Mesenchymal stem cell (in vitro differentiated cells and primary cell): ENCODE results near the gene TAF6L. TPM values are rescaled to one million over a fixed set of nuclear protein-coding genes. Genes with fewer than 3 reads are reported as not detected.

Experiments
- DNase-seq: peaks from one replicate; pipeline ENCODE4 v3.0.0-alpha.2; 2013
- H2AFZ ChIP-seq: one replicate; pipeline ENCODE4 v1.6.1; 2013; ENCODE audit warnings: low read depth, mild to moderate bottlenecking, control low read depth, inconsistent platforms, low read length, moderate library complexity
- H2AK5ac ChIP-seq: 2 replicates; pipeline ENCODE4 v1.6.1; 2013; ENCODE audit warnings: low read length, moderate library complexity, mild to moderate bottlenecking, inconsistent platforms; ENCODE audit not compliant: severe bottlenecking
- H2BK120ac ChIP-seq: one replicate; pipeline ENCODE4 v1.6.1; 2013; ENCODE audit warnings: low read depth, mild to moderate bottlenecking, inconsistent platforms, low read length, moderate library complexity
- H2BK12ac ChIP-seq, 2 experiments: one replicate each; pipeline ENCODE4 v1.6.1; 2013; ENCODE audit warnings: inconsistent platforms in 2 of 2, low read length in 2 of 2, mild to moderate bottlenecking in 2 of 2, moderate library complexity in 2 of 2, control low read depth in 1 of 2
- H2BK15ac ChIP-seq: one replicate; pipeline ENCODE4 v1.6.1; 2013; ENCODE audit warnings: mild to moderate bottlenecking, low read depth, inconsistent platforms; ENCODE audit not compliant: poor library complexity, severe bottlenecking
- H2BK5ac ChIP-seq: 2 replicates; pipeline ENCODE4 v1.6.1; 2013; ENCODE audit warnings: low read depth, mild to moderate bottlenecking, low read length, control low read depth, inconsistent platforms; ENCODE audit not compliant: poor library complexity, severe bottlenecking
- H3K14ac ChIP-seq, 2 experiments: one replicate each; pipeline ENCODE4 v1.6.1; 2013; ENCODE audit warnings: inconsistent platforms in 2 of 2, low read length in 2 of 2, control low read depth in 1 of 2, mild to moderate bottlenecking in 1 of 2, moderate library complexity in 1 of 2
- H3K18ac ChIP-seq, 2 experiments: one replicate each; pipeline ENCODE4 v1.6.1; 2013; ENCODE audit warnings: inconsistent platforms in 2 of 2, low read length in 2 of 2, control low read depth in 1 of 2, low read depth in 1 of 2, mild to moderate bottlenecking in 1 of 2
- H3K23ac ChIP-seq, 2 experiments: one replicate each; pipeline ENCODE4 v1.6.1; 2013; ENCODE audit warnings: inconsistent platforms in 2 of 2, low read length in 2 of 2, mild to moderate bottlenecking in 2 of 2, moderate library complexity in 2 of 2, control low read depth in 1 of 2
- H3K27ac ChIP-seq: 2 replicates; pipeline ENCODE4 v1.5.1; 2013; ENCODE audit warnings: mild to moderate bottlenecking, moderate library complexity, low read length, control low read depth, inconsistent platforms; ENCODE audit not compliant: poor library complexity, severe bottlenecking
- H3K27me3 ChIP-seq, 2 experiments: 2 replicates each; pipeline versions ENCODE4 v1.6.1 to v1.7.0; 2013; ENCODE audit warnings: low read length in 2 of 2, mild to moderate bottlenecking in 2 of 2, moderate library complexity in 2 of 2, control low read depth in 1 of 2, inconsistent platforms in 1 of 2; ENCODE audit not compliant: control insufficient read depth in 1 of 2, insufficient read depth in 1 of 2
- H3K36me3 ChIP-seq, 2 experiments: 2 replicates each; pipeline versions ENCODE4 v1.6.1 to v1.7.0; 2013; ENCODE audit warnings: low read length in 2 of 2, control low read depth in 1 of 2, inconsistent platforms in 1 of 2, low read depth in 1 of 2, mild to moderate bottlenecking in 1 of 2; ENCODE audit not compliant: insufficient read depth in 2 of 2, control insufficient read depth in 1 of 2
- H3K4ac ChIP-seq, 2 experiments: one replicate each; pipeline ENCODE4 v1.6.1; 2013; ENCODE audit warnings: inconsistent platforms in 2 of 2, low read length in 2 of 2, mild to moderate bottlenecking in 2 of 2, moderate library complexity in 2 of 2, control low read depth in 1 of 2, low read depth in 1 of 2
- H3K4me1 ChIP-seq: 2 replicates; pipeline ENCODE4 v1.6.1; 2013; ENCODE audit warnings: low read depth, low read length, control low read depth; ENCODE audit not compliant: control insufficient read depth, insufficient read depth
- H3K4me2 ChIP-seq: 2 replicates; pipeline ENCODE4 v1.6.1; 2013; ENCODE audit warnings: low read length, mild to moderate bottlenecking, inconsistent platforms; ENCODE audit not compliant: poor library complexity, severe bottlenecking
- H3K4me3 ChIP-seq, 2 experiments: 2 replicates each; pipeline versions ENCODE4 v1.5.1 to v1.7.0; 2013; ENCODE audit warnings: low read length in 2 of 2, mild to moderate bottlenecking in 2 of 2, control low read depth in 1 of 2, low read depth in 1 of 2; ENCODE audit not compliant: insufficient read depth in 1 of 2
- H3K79me1 ChIP-seq: replicated peaks from 2 replicates; pipeline ENCODE4 v1.6.1; 2013; ENCODE audit warnings: mild to moderate bottlenecking, control low read depth, low read length, inconsistent platforms; ENCODE audit not compliant: poor library complexity, severe bottlenecking
- H3K9ac ChIP-seq: 2 replicates; pipeline ENCODE4 v1.7.0; 2013; ENCODE audit warnings: mild to moderate bottlenecking, low read length, moderate library complexity
- H3K9me3 ChIP-seq: 2 replicates; pipeline ENCODE4 v1.7.0; 2013; ENCODE audit warnings: mild to moderate bottlenecking, low read length; ENCODE audit not compliant: control insufficient read depth
- H4K8ac ChIP-seq: one replicate; pipeline ENCODE4 v1.6.1; 2013; ENCODE audit warnings: inconsistent platforms, mild to moderate bottlenecking, low read length, moderate library complexity
- H4K91ac ChIP-seq: one replicate; pipeline ENCODE4 v1.6.1; 2013; ENCODE audit warnings: mild to moderate bottlenecking, low read length, inconsistent platforms
- WGBS: methylation state at CpG from one replicate; pipeline ENCODE4 v1.1.7; 2013; ENCODE audit warnings: mixed read lengths; 5-methylcytosine and 5-hydroxymethylcytosine counted together
- small RNA-seq: library from polyadenylated mRNA; stranded (forward); fragments of <200 nt; extraction: miRNeasy Mini kit (QIAGEN cat#:217004); gene quantifications from one replicate; pipeline ENCODE3, GENCODE V24; 2013; ENCODE audit warnings: low read depth

Gene TAF6L

GRCh38 chr11:62835336-62835735, 64.1 kb downstream of the TAF6L start:
- Histone ChIP-seq H3K9ac (no peak overlapping the region), H3K14ac (no peak overlapping the region), H2BK120ac (no peak overlapping the region), H2BK15ac (no peak overlapping the region), H2AK5ac (no peak overlapping the region), H2BK5ac (no peak overlapping the region), H4K91ac (no peak overlapping the region), H3K4me1 (peaks cover 16% of the 10 kb centered on the region), H3K4ac (no peak overlapping the region), H3K79me1 (peaks cover 26% of the 10 kb centered on the region), H3K18ac (no peak overlapping the region), H3K4me2 (no peak overlapping the region), H3K9me3 (no peaks in the 10 kb centered on the region), H2AFZ (no peak overlapping the region), H3K4me3 (no peak overlapping the region), H3K27me3 (no peaks in the 10 kb centered on the region), H2BK12ac (no peak overlapping the region), H3K27ac (no peak overlapping the region), H3K36me3 (peaks cover 34 to 36% of the 10 kb centered on the region in 2 experiments), H3K23ac (no peak overlapping the region), H4K8ac (no peak overlapping the region)
- 91% methylated on average over 8 of the region's 8 CpGs for whole genome bisulfite sequencing
- no peak for DNase-seq

Small RNA genes within 50 kb of the gene (small RNA-seq; reads per million reads assigned to genes)
- gene MIR6514 (7.2 reads per million, percentile 69 among the genes with 10 or more reads in this experiment), gene RNU6-118P (not detected)
